A549 (cell line): ENCODE measurements around the gene MARK3. TPM values are rescaled to one million over a fixed set of nuclear protein-coding genes. Genes with fewer than 3 reads are reported as not detected.

Source experiments
- ATAC-seq, 2 experiments: fragments of 200-7000 bp in 1 of 2; fragments of >200 bp in 1 of 2; cut with Nextera tagmentation in 1 of 2; cut with Tn5 transposase in 1 of 2; 3 replicates each; pipeline versions ENCODE4 v1.8.0 to v1.9.1; 2018 to 2020; ENCODE audit warnings: mild to moderate bottlenecking in 1 of 2, moderate library complexity in 1 of 2
- CTCF ChIA-PET: fragments of 300-600 bp; sonication (Branson Sonifier 250); formaldehyde crosslinking; extraction: SDS; loops from one replicate; lab custom pipeline; 2021; ENCODE audit warnings: antibody characterized with exemption, inconsistent platforms; lab: Yijun Ruan, JAX
- POLR2A ChIA-PET: fragments of 350-600 bp; formaldehyde crosslinking; extraction: SDS; loops from one replicate; lab custom pipeline; 2021; ENCODE audit warnings: antibody characterized with exemption, inconsistent platforms; lab: Yijun Ruan, JAX
- DNase-seq, 2 experiments: peaks; one replicate each; pipeline versions ENCODE4 v3.0.0 to v3.0.0-alpha.2; 2011 to 2016; ENCODE audit warnings: low read depth in 1 of 2, low spot score in 1 of 2
- FAIRE-seq: peaks from 2 replicates; lab custom pipeline; 2011; peaks lifted over from hg19 to GRCh38; lab: Jason Lieb, UNC
- H3K27ac ChIP-seq, 2 experiments: fragments of >200 bp; sonication (Bioruptor Twin); formaldehyde crosslinking; 3 replicates each; pipeline ENCODE4 v1.5.1; 2016 to 2017
- H3K4me1 ChIP-seq: fragments of >200 bp; sonication (Bioruptor Twin); formaldehyde crosslinking; 3 replicates; pipeline ENCODE4 v1.6.1; 2016
- H3K4me2 ChIP-seq: fragments of >200 bp; sonication (Bioruptor Twin); formaldehyde crosslinking; 3 replicates; pipeline ENCODE4 v1.6.1; 2016
- H3K4me3 ChIP-seq: fragments of >200 bp; sonication (Bioruptor Twin); formaldehyde crosslinking; 3 replicates; pipeline ENCODE4 v1.5.1; 2016
- H3K9me3 ChIP-seq: fragments of >200 bp; sonication (Bioruptor Twin); formaldehyde crosslinking; 3 replicates; pipeline ENCODE4 v1.6.1; 2016
- BCL3 ChIP-seq: fragments of >200 bp; sonication (Bioruptor Twin); formaldehyde crosslinking; IDR thresholded peaks from 3 replicates; pipeline ENCODE4 v1.6.1; 2016
- CBX2 ChIP-seq: fragments of 200-600 bp; sonication (generic); IDR thresholded peaks from 2 replicates; pipeline ENCODE4 v1.6.1; 2016; ENCODE audit warnings: low read depth, mild to moderate bottlenecking, borderline replicate concordance
- CHD4 ChIP-seq: fragments of 200-600 bp; sonication (generic); IDR thresholded peaks from 2 replicates; pipeline ENCODE4 v1.6.1; 2016; ENCODE audit warnings: antibody characterized with exemption, mild to moderate bottlenecking, borderline replicate concordance
- EHF ChIP-seq: fragments of 250-450 bp; sonication (Bioruptor Pico); IDR thresholded peaks from 2 replicates; pipeline ENCODE4 v1.5.0; 2020; ENCODE audit warnings: mild to moderate bottlenecking
- FOSL2 ChIP-seq, 2 experiments: fragments of 450-650 bp in 1 of 2; fragments of >200 bp in 1 of 2; sonication (Bioruptor Twin) in 1 of 2; formaldehyde crosslinking; IDR thresholded peaks; 2 replicates each; pipeline versions ENCODE4 v1.5.0 to v1.6.1; 2016 to 2020; ENCODE audit warnings: mild to moderate bottlenecking in 1 of 2, moderate library complexity in 1 of 2
- HES2 ChIP-seq: fragments of >200 bp; sonication (Bioruptor Twin); formaldehyde crosslinking; IDR thresholded peaks from 2 replicates; pipeline ENCODE4 v1.6.1; 2016
- HMGXB4 ChIP-seq: fragments of 250-450 bp; sonication (Bioruptor Pico); IDR thresholded peaks from 2 replicates; pipeline ENCODE4 v1.5.0; 2021; ENCODE audit warnings: mild to moderate bottlenecking, moderate library complexity, borderline replicate concordance
- HOXA7 ChIP-seq: fragments of 250-450 bp; sonication (Bioruptor Pico); IDR thresholded peaks from 2 replicates; pipeline ENCODE4 v1.5.0; 2020; ENCODE audit warnings: mild to moderate bottlenecking, moderate library complexity
- HOXB5 ChIP-seq: fragments of 250-450 bp; sonication (Bioruptor Pico); IDR thresholded peaks from 2 replicates; pipeline ENCODE4 v1.5.0; 2020; ENCODE audit warnings: mild to moderate bottlenecking, moderate library complexity
- MAZ ChIP-seq: fragments of 150-350 bp; IDR thresholded peaks from 2 replicates; pipeline ENCODE4 v1.6.1; 2014; ENCODE audit warnings: antibody characterized with exemption, low read depth, low read length, borderline replicate concordance
- MYC ChIP-seq: IDR thresholded peaks from 2 replicates; pipeline ENCODE4 v1.6.1; 2012; ENCODE audit warnings: mild to moderate bottlenecking, inconsistent platforms, low read length, improper control_type of control experiment, borderline replicate concordance
- NFE2L2 ChIP-seq: fragments of 150-350 bp; conservative IDR thresholded peaks from 2 replicates; pipeline ENCODE4 v1.6.1; 2014; ENCODE audit warnings: low read length
- NR3C1 ChIP-seq: fragments of >200 bp; sonication (Bioruptor Twin); formaldehyde crosslinking; IDR thresholded peaks from 3 replicates; pipeline ENCODE4 v1.6.1; 2017
- POLR2A ChIP-seq: IDR thresholded peaks from 2 replicates; pipeline ENCODE4 v1.6.1; 2012; ENCODE audit warnings: mild to moderate bottlenecking, low read length
- RCOR1 ChIP-seq: fragments of 150-350 bp; IDR thresholded peaks from 2 replicates; pipeline ENCODE4 v1.6.1; 2014; ENCODE audit warnings: antibody characterized with exemption, low read length, low read depth
- RFX5 ChIP-seq: fragments of 450-650 bp; IDR thresholded peaks from 2 replicates; pipeline ENCODE4 v1.7.1; 2014; ENCODE audit warnings: antibody characterized with exemption, mild to moderate bottlenecking, moderate library complexity
- SREBF2 ChIP-seq: fragments of 450-650 bp; IDR thresholded peaks from 2 replicates; pipeline ENCODE4 v1.6.1; 2014; ENCODE audit warnings: mild to moderate bottlenecking, moderate library complexity
- ZC3H11A ChIP-seq: fragments of 450-650 bp; IDR thresholded peaks from 2 replicates; pipeline ENCODE4 v1.6.1; 2014; ENCODE audit warnings: antibody characterized with exemption, mild to moderate bottlenecking
- ZNF302 ChIP-seq: fragments of 250-450 bp; sonication (Bioruptor Pico); IDR thresholded peaks from 2 replicates; pipeline ENCODE4 v1.9.0; 2021; ENCODE audit warnings: inconsistent platforms, mild to moderate bottlenecking, moderate library complexity
- WGBS: methylation state at CpG from one replicate; pipeline ENCODE4 v1.1.6; 2017; ENCODE audit errors: missing lambda C conversion rate; 5-methylcytosine and 5-hydroxymethylcytosine counted together
- polyA plus RNA-seq, 4 experiments: library from polyadenylated mRNA; depleted of rRNA in 3 of 4; stranded (reverse); fragments of >200 nt; fragmentation: RNase III in 1 of 4; extraction: RNeasy Plus Mini Kit Qiagen cat#74134 plus additional on column Dnase treatment in 1 of 4; gene quantifications; 2 replicates in 3 of 4; 3 replicates in 1 of 4; pipeline ENCODE4 v1.2.3, GENCODE V29; 2011 to 2017
- TF ChIP-seq, protein P1 (sequence below): fragments of 150-350 bp; IDR thresholded peaks from 2 replicates; pipeline ENCODE4 v1.6.1; 2014; ENCODE audit warnings: low read depth, mild to moderate bottlenecking, low read length

The MARK3 gene
- polyA plus RNA-seq, 2 of the 4 experiments (the other 2 are of a cell fraction) = 59.7 to 97.6 TPM

DNA sequence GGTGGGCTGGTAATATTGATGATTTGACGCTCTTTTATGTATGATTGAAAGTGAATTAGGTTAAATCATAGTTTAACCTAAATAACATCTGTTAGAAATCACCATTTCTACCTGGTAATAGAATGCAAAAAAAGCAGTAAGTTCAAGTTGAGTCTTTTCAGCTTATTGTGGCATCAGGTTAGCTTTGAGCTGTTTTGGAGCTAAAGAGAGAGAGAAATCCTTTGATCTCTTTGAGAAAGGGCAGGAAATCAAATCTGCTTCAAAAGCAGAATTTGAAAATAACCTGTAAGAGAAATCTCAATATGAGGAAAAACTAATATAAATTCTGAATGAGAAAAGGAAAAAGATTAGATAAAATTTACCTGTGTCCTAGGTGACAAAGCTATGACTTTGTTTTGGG is 75.2 kb downstream of the MARK3 start:
- no peak overlapping the region for H3K4me2 ChIP-seq
- POLR2A ChIA-PET = interaction anchor here (0.5 kb wide), 1 partner anchor 15 kb away, joined by 3 read pairs; no protein-coding TSS in a partner anchor
- no peak overlapping the region for H3K4me3 ChIP-seq
- TF ChIP-seq HMGXB4 (CRISPR knock-in tag) = no peak
- no peak for TF ChIP-seq SREBF2
- TF ChIP-seq HES2 = no peak
- no peak for TF ChIP-seq POLR2A
- no peak for TF ChIP-seq NFE2L2
- TF ChIP-seq ZC3H11A = no peak
- TF ChIP-seq, protein P1, sequence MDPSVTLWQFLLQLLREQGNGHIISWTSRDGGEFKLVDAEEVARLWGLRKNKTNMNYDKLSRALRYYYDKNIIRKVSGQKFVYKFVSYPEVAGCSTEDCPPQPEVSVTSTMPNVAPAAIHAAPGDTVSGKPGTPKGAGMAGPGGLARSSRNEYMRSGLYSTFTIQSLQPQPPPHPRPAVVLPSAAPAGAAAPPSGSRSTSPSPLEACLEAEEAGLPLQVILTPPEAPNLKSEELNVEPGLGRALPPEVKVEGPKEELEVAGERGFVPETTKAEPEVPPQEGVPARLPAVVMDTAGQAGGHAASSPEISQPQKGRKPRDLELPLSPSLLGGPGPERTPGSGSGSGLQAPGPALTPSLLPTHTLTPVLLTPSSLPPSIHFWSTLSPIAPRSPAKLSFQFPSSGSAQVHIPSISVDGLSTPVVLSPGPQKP = no peak
- no peak for TF ChIP-seq RFX5
- no peak for TF ChIP-seq HOXA7 (CRISPR knock-in tag)
- no peak for TF ChIP-seq CBX2
- no peak for TF ChIP-seq FOSL2 (IDR thresholded peaks at IDR 0.05)
- no peak for TF ChIP-seq FOSL2 (CRISPR knock-in tag; IDR thresholded peaks at IDR 0.05)
- TF ChIP-seq MAZ = no peak
- TF ChIP-seq HOXB5 (CRISPR knock-in tag) = no peak
- no peak for TF ChIP-seq RCOR1
- no peak for TF ChIP-seq EHF
- TF ChIP-seq MYC = no peak
- no peak for TF ChIP-seq NR3C1
- no peak for TF ChIP-seq ZNF302
- TF ChIP-seq, all 56 proteins: peak for 0
- Histone ChIP-seq H3K9me3 (no peaks in the 10 kb centered on the region), H3K27ac (no peak overlapping the region), H3K4me1 (peaks cover 18% of the 10 kb centered on the region)
- FAIRE-seq (no peak), ATAC-seq (no peak), DNase-seq (no peak)
- CTCF ChIA-PET = interaction anchor here (0.7 to 1.0 kb wide), 3 partner anchors 14 to 69 kb away, joined by 3 read pairs; no protein-coding TSS in a partner anchor
- 93% methylated on average over 1 of the region's 1 CpG for WGBS

DNA sequence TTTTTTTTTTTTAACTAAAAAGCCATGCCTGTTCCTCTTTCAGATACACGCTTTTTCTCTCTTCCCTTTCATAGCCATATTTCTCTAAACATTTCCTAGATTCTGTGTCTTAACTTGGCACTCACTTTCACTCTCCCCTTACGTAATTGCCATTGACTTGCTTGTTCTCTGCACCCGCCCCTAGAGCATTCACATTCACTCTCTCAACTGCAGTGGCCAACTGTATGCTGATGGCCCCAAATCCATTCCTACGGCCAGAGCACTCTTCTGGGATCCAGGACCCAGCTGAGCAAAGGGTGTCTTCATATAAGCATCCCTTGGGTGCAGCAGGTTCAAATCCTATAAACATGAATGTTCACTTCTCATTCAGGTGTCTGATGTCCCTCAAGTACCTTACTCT is 77.9 kb downstream of the MARK3 start:
- no peak for FAIRE-seq
- ChIA-PET POLR2A (no interaction called here), CTCF (interaction anchor here (1.1 kb wide), 1 partner anchor 55 kb away, joined by 3 read pairs; no protein-coding TSS in a partner anchor)

More for the DNA sequence above, 77.9 kb downstream of the MARK3 start:
- 94% methylated on average over 4 of the region's 4 CpGs for WGBS
- Histone ChIP-seq H3K4me3 (no peak overlapping the region), H3K4me1 (no peaks in the 10 kb centered on the region), H3K27ac (no peak overlapping the region), H3K4me2 (no peak overlapping the region), H3K9me3 (no peaks in the 10 kb centered on the region)
- ATAC-seq = no peak
- TF ChIP-seq CBX2 (no peak), BCL3 (no peak), CHD4 (no peak)
- TF ChIP-seq, all 56 proteins: peak for 0
- no peak for DNase-seq
